ENCODE data around the gene DHX58.

The DHX58 gene

GRCh38 chr17:42096360-42097111, 16.0 kb downstream of the DHX58 start:
- Histone ChIP-seq H3K36me3 (ENCODE audit: insufficient read depth, low read length) (no peaks in the 10 kb centered on the region), H3K9ac (ENCODE audit: low read depth, low read length, poor library complexity, severe bottlenecking) (no peak overlapping the region), H2AFZ (ENCODE audit: low read length) (no peak overlapping the region), H3K79me2 (ENCODE audit: insufficient read depth, low read length) (no peaks in the 10 kb centered on the region), H3K9me3 (ENCODE audit: insufficient read depth, low read depth, low read length) (no peaks in the 10 kb centered on the region), H4K20me1 (ENCODE audit: insufficient read depth, low read length, poor library complexity, severe bottlenecking) (no peaks in the 10 kb centered on the region), H3F3A (ENCODE audit: low read depth) (no peaks in the 10 kb centered on the region), H3K9me2 (replicated peaks; ENCODE audit: low read depth, low read length) (no peaks in the 10 kb centered on the region), H3K27me3 (ENCODE audit: insufficient read depth, low read length, poor library complexity, severe bottlenecking) (no peaks in the 10 kb centered on the region), H3K4me1 (ENCODE audit: insufficient read depth, low read length, poor library complexity, severe bottlenecking) (peaks cover 5% of the 10 kb centered on the region), H3K4me3 (ENCODE audit: low read length, poor library complexity, severe bottlenecking) (no peak overlapping the region), H3K4me2 (ENCODE audit: low read depth, low read length, poor library complexity, severe bottlenecking) (no peak overlapping the region)
- TF ChIP-seq CTCF (conservative IDR thresholded peaks at IDR 0.05; ENCODE audit: low read length): peak; percentile 23; the same call in 1 of the 2 replicates
- TF ChIP-seq EZH2phosphoT487 (IDR thresholded peaks at IDR 0.05; ENCODE audit: borderline replicate concordance): no peak

- Histone ChIP-seq H3F3A (ENCODE audit: low read depth) (no peaks in the 10 kb centered on the region), H3K9me3 (ENCODE audit: insufficient read depth, low read depth, low read length) (no peaks in the 10 kb centered on the region), H3K79me2 (ENCODE audit: insufficient read depth, low read length) (no peaks in the 10 kb centered on the region), H2AFZ (ENCODE audit: low read length) (no peak overlapping the region), H4K20me1 (ENCODE audit: insufficient read depth, low read length, poor library complexity, severe bottlenecking) (no peaks in the 10 kb centered on the region), H3K4me3 (ENCODE audit: low read length, poor library complexity, severe bottlenecking) (no peak overlapping the region), H3K4me1 (ENCODE audit: insufficient read depth, low read length, poor library complexity, severe bottlenecking) (peaks cover 5% of the 10 kb centered on the region), H3K9me2 (replicated peaks; ENCODE audit: low read depth, low read length) (no peaks in the 10 kb centered on the region), H3K27me3 (ENCODE audit: insufficient read depth, low read length, poor library complexity, severe bottlenecking) (no peaks in the 10 kb centered on the region), H3K4me2 (ENCODE audit: low read depth, low read length, poor library complexity, severe bottlenecking) (no peak overlapping the region), H3K36me3 (ENCODE audit: insufficient read depth, low read length) (no peaks in the 10 kb centered on the region), H3K9ac (ENCODE audit: low read depth, low read length, poor library complexity, severe bottlenecking) (no peak overlapping the region)
- TF ChIP-seq CTCF (conservative IDR thresholded peaks at IDR 0.05; ENCODE audit: low read length) (no peak), EZH2phosphoT487 (IDR thresholded peaks at IDR 0.05; ENCODE audit: borderline replicate concordance) (no peak)
Observed at GRCh38 chr17:42094375-42095069, 18.0 kb downstream of the DHX58 start.

GRCh38 chr17:42092939-42093338, 19.6 kb downstream of the DHX58 start:
- no peak overlapping the region for H2AFZ ChIP-seq (ENCODE audit: low read length)
- H3K4me2 ChIP-seq (ENCODE audit: low read depth, low read length, poor library complexity, severe bottlenecking): no peak overlapping the region
- no peak for TF ChIP-seq CTCF (conservative IDR thresholded peaks at IDR 0.05; ENCODE audit: low read length)
- no peaks in the 10 kb centered on the region for H3K27me3 ChIP-seq (ENCODE audit: insufficient read depth, low read length, poor library complexity, severe bottlenecking)
- no peaks in the 10 kb centered on the region for H4K20me1 ChIP-seq (ENCODE audit: insufficient read depth, low read length, poor library complexity, severe bottlenecking)
- H3F3A ChIP-seq (ENCODE audit: low read depth): no peaks in the 10 kb centered on the region
- no peaks in the 10 kb centered on the region for H3K36me3 ChIP-seq (ENCODE audit: insufficient read depth, low read length)
- no peaks in the 10 kb centered on the region for H3K79me2 ChIP-seq (ENCODE audit: insufficient read depth, low read length)
- H3K9me3 ChIP-seq (ENCODE audit: insufficient read depth, low read depth, low read length): no peaks in the 10 kb centered on the region
- no peak overlapping the region for H3K9ac ChIP-seq (ENCODE audit: low read depth, low read length, poor library complexity, severe bottlenecking)
- peaks cover 5% of the 10 kb centered on the region for H3K4me1 ChIP-seq (ENCODE audit: insufficient read depth, low read length, poor library complexity, severe bottlenecking)
- H3K9me2 ChIP-seq (replicated peaks; ENCODE audit: low read depth, low read length): no peaks in the 10 kb centered on the region
- H3K4me3 ChIP-seq (ENCODE audit: low read length, poor library complexity, severe bottlenecking): no peak overlapping the region
